Vagina (tissue), 2 donors: ENCODE results near the gene PELI2. TPM values are rescaled to one million over a fixed set of nuclear protein-coding genes. Genes with fewer than 3 reads are reported as not detected.

Experiments
- DNase-seq, 2 donors: peaks; one replicate each; pipeline ENCODE4 v3.0.0-alpha.2; 2017; ENCODE audit errors: extremely low spot score in 2 of 2
- H3K27ac ChIP-seq: fragments of 200-600 bp; sonication (generic); one replicate; pipeline ENCODE4 v1.5.1; 2019
- H3K27me3 ChIP-seq: fragments of 200-600 bp; sonication (generic); one replicate; pipeline ENCODE4 v1.5.1; 2019
- H3K36me3 ChIP-seq, 2 donors: fragments of 200-600 bp; sonication (generic); one replicate each; pipeline ENCODE4 v1.5.1; 2017 to 2019
- H3K4me1 ChIP-seq: fragments of 200-600 bp; sonication (generic); one replicate; pipeline ENCODE4 v1.5.1; 2019
- H3K4me3 ChIP-seq, 2 donors: fragments of 200-600 bp; sonication (generic); 1 replicate in 1 of 2; 2 replicates in 1 of 2; pipeline ENCODE4 v1.5.1; 2016 to 2019
- H3K9me3 ChIP-seq: fragments of 200-600 bp; sonication (generic); one replicate; pipeline ENCODE4 v1.5.1; 2019
- CTCF ChIP-seq, 3 experiments: fragments of 450-650 bp in 2 of 3; fragments of 200-600 bp in 1 of 3; sonication (generic) in 1 of 3; IDR thresholded peaks; one replicate each; pipeline ENCODE4 v1.5.1; 2017 to 2019; ENCODE audit warnings: antibody characterized with exemption in 3 of 3, mild to moderate bottlenecking in 2 of 3, moderate library complexity in 2 of 3
- POLR2A ChIP-seq, 2 donors: fragments of 450-650 bp; IDR thresholded peaks; one replicate each; pipeline ENCODE4 v1.6.1; 2017; ENCODE audit warnings: antibody characterized with exemption in 2 of 2, mild to moderate bottlenecking in 2 of 2, moderate library complexity in 2 of 2
- POLR2AphosphoS5 ChIP-seq, 2 donors: sonication (generic); formaldehyde crosslinking; IDR thresholded peaks; one replicate each; pipeline ENCODE4 v1.9.0; 2017; ENCODE audit warnings: antibody characterized with exemption in 2 of 2, mild to moderate bottlenecking in 2 of 2, low read depth in 1 of 2; ENCODE audit not compliant: insufficient read depth in 1 of 2
- intact Hi-C: fragments of 100-400 bp; cut with DNase I; formaldehyde crosslinking; loops from one replicate; pipeline ENCODE4 v1.15.1; 2023
- total RNA-seq: library from RNA; depleted of rRNA; stranded (reverse); fragments of >200 nt; gene quantifications from one replicate; pipeline ENCODE4 v1.2.3, GENCODE V29; 2016

Gene PELI2
- 9.6 TPM for total RNA-seq

- intact Hi-C loops, result no loop called here
- Histone ChIP-seq H3K9me3 (no peaks in the 10 kb centered on the region), H3K4me3 (peak within 1 kb of the TSS; percentile 72 to 93), H3K4me1 (peaks cover 31% of the 10 kb centered on the region), H3K27ac (peak within 1 kb of the TSS; percentile 94), H3K27me3 (no peaks in the 10 kb centered on the region), H3K36me3 (no peaks in the 10 kb centered on the region)
- DNase-seq, result no peak
- TF ChIP-seq POLR2AphosphoS5 (IDR thresholded peaks at IDR 0.05; ENCODE audit: insufficient read depth in 1 of 2, low read depth in 1 of 2) (peak in 1 of 2 donors; percentile 81), CTCF (IDR thresholded peaks at IDR 0.05) (peak in 1 of 3 experiments; percentile 13), POLR2A (IDR thresholded peaks at IDR 0.05) (peak in 1 of 2 donors; percentile 65)
Observed at GRCh38 chr14:56117765-56118610, at the start of gene PELI2. TSS of gene PELI2 (plus strand) at chr14:56118411. CDS start at chr14:56118661, 250 bp downstream.

GRCh38 chr14:56073799-56074198 lies 44.4 kb upstream of the PELI2 start:
- Histone ChIP-seq H3K9me3 (no peaks in the 10 kb centered on the region), H3K4me1 (peaks cover 4% of the 10 kb centered on the region), H3K27me3 (no peaks in the 10 kb centered on the region), H3K27ac (no peak overlapping the region), H3K4me3 (no peak overlapping the region), H3K36me3 (no peaks in the 10 kb centered on the region)
- TF ChIP-seq CTCF (IDR thresholded peaks at IDR 0.05) (no peak), POLR2A (IDR thresholded peaks at IDR 0.05) (no peak), POLR2AphosphoS5 (IDR thresholded peaks at IDR 0.05; ENCODE audit: insufficient read depth in 1 of 2, low read depth in 1 of 2) (no peak)
- no peak for DNase-seq
- intact Hi-C loops, result no loop called here

- Histone ChIP-seq H3K36me3 (no peaks in the 10 kb centered on the region), H3K27ac (no peak overlapping the region), H3K27me3 (no peaks in the 10 kb centered on the region), H3K9me3 (no peaks in the 10 kb centered on the region), H3K4me1 (peaks cover 4% of the 10 kb centered on the region), H3K4me3 (no peak overlapping the region)
- DNase-seq, result no peak
- TF ChIP-seq POLR2AphosphoS5 (IDR thresholded peaks at IDR 0.05; ENCODE audit: insufficient read depth in 1 of 2, low read depth in 1 of 2) (no peak), CTCF (IDR thresholded peaks at IDR 0.05) (no peak)
- intact Hi-C loops, result no loop called here
Observed at GRCh38 chr14:56075301-56075700, 42.9 kb upstream of the PELI2 start.

- Histone ChIP-seq H3K36me3 (no peaks in the 10 kb centered on the region), H3K4me3 (no peak overlapping the region), H3K27ac (no peak overlapping the region), H3K9me3 (no peaks in the 10 kb centered on the region), H3K4me1 (no peaks in the 10 kb centered on the region), H3K27me3 (no peaks in the 10 kb centered on the region)
- no peak for DNase-seq
- TF ChIP-seq CTCF (IDR thresholded peaks at IDR 0.05), result no peak
- no peak for TF ChIP-seq POLR2AphosphoS5 (IDR thresholded peaks at IDR 0.05; ENCODE audit: insufficient read depth in 1 of 2, low read depth in 1 of 2)
- TF ChIP-seq POLR2A (IDR thresholded peaks at IDR 0.05), result no peak
- intact Hi-C loops, result no loop called here
Observed at GRCh38 chr14:56081139-56081538, 37.1 kb upstream of the PELI2 start.

GRCh38 chr14:56082880-56083279 lies 35.3 kb upstream of the PELI2 start:
- Histone ChIP-seq H3K9me3 (no peaks in the 10 kb centered on the region), H3K4me1 (no peaks in the 10 kb centered on the region), H3K27ac (no peak overlapping the region), H3K36me3 (no peaks in the 10 kb centered on the region), H3K27me3 (no peaks in the 10 kb centered on the region), H3K4me3 (no peak overlapping the region)
- no peak for DNase-seq
- intact Hi-C loops, result no loop called here
- TF ChIP-seq POLR2AphosphoS5 (IDR thresholded peaks at IDR 0.05; ENCODE audit: insufficient read depth in 1 of 2, low read depth in 1 of 2) (no peak), POLR2A (IDR thresholded peaks at IDR 0.05) (no peak), CTCF (IDR thresholded peaks at IDR 0.05) (no peak)
